Ectodermal cell (in vitro differentiated cells): ENCODE measurements around the gene OVCH1.
"Not testable (repeated sequence)": the region's sequence is repeated elsewhere in the genome, so short reads cannot be mapped to it uniquely, and the experiment has no call there.

Experiments used
- H3K27ac ChIP-seq: 2 replicates; pipeline ENCODE4 v1.7.0; 2013; ENCODE audit warnings: mild to moderate bottlenecking, low read depth, low read length; ENCODE audit not compliant: insufficient read depth, poor library complexity, severe bottlenecking
- H3K27me3 ChIP-seq: 2 replicates; pipeline ENCODE4 v1.7.0; 2013; ENCODE audit warnings: mild to moderate bottlenecking, low read length; ENCODE audit not compliant: insufficient read depth, control insufficient read depth, poor library complexity, severe bottlenecking
- H3K36me3 ChIP-seq: one replicate; pipeline ENCODE4 v1.7.0; 2013; ENCODE audit warnings: low read length; ENCODE audit not compliant: control insufficient read depth, insufficient read depth
- H3K4me1 ChIP-seq: one replicate; pipeline ENCODE4 v1.7.0; 2013; ENCODE audit warnings: low read length; ENCODE audit not compliant: control insufficient read depth, insufficient read depth
- H3K4me3 ChIP-seq: 2 replicates; pipeline ENCODE4 v1.7.0; 2013; ENCODE audit warnings: low read depth, low read length, control low read depth; ENCODE audit not compliant: insufficient read depth
- H3K9me3 ChIP-seq: 2 replicates; pipeline ENCODE4 v1.7.0; 2013; ENCODE audit warnings: mild to moderate bottlenecking, low read length, moderate library complexity; ENCODE audit not compliant: control insufficient read depth
- WGBS, 2 experiments: methylation state at CpG; one replicate each; pipeline ENCODE4 v1.1.7; 2013; ENCODE audit warnings: missing lambda C conversion rate in 2 of 2; 5-methylcytosine and 5-hydroxymethylcytosine counted together

OVCH1 gene

DNA sequence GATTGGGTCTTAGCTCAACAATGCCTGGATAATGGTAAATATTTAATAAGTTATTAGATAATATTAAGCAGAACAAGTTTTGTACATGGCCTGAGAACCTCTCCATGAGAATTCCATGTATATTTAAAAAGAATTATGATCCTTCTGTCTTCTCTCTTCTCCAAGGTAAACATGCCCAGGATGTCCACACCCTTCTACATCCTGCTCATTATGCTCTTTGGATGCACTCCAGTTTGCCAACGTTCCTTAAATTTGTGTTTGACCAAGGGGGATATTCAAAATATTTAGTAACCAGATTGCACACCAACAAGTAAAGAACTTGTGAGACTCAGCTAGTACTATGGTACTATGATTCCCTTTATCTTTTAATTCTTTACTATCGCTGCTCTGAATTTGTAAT, 71.8 kb downstream of the OVCH1 start:
- H3K4me3 ChIP-seq: no peak overlapping the region
- no peaks in the 10 kb centered on the region for H3K36me3 ChIP-seq
- no peak overlapping the region for H3K27ac ChIP-seq
- WGBS, 2 experiments: 87 to 89% methylated on average over 1 to 2 of the region's 2 CpGs
- peaks cover 5% of the 10 kb centered on the region for H3K4me1 ChIP-seq
- no peaks in the 10 kb centered on the region for H3K27me3 ChIP-seq
- no peaks in the 10 kb centered on the region for H3K9me3 ChIP-seq

DNA sequence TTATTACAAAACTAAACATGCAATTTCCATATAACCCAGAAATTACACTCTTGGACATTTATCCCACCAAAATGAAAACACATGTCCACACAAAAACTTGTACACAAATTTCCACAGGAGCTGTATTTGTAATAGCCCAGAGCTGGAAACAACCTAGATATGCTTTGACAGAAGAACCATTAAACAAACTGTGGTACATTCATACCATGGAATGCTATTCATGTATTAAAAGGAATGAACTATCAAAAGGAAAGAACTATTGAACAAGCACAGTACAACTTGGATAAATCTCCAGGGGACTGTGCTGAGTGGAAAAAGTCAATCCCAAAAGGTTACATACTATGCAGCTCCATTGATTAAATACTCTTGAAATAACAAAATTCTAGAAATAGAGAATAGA, 80.7 kb downstream of the OVCH1 start:
- H3K27ac ChIP-seq: no peak overlapping the region
- H3K4me1 ChIP-seq: no peaks in the 10 kb centered on the region
- H3K4me3 ChIP-seq: no peak overlapping the region
- H3K27me3 ChIP-seq: no peaks in the 10 kb centered on the region
- no peaks in the 10 kb centered on the region for H3K9me3 ChIP-seq
- H3K36me3 ChIP-seq: no peaks in the 10 kb centered on the region

DNA sequence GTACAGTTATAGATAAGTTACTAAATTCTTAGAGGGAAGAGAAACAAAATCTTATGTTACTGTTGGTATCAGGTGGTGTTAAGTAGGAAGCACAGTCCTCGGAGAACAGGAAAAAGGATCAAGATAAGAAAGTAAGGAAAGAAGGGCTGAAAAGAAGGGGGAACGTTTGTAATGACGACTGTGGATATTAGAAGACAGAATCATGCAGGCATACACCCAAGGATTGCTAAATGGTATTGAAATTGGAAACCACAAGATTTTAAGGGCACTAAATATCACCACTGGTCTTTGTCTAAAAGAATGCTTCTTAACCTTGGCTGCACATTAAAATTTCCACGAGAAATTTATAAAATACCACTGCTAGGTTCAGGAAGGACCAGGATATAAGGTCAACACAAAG, 82.4 kb downstream of the OVCH1 start:
- no peaks in the 10 kb centered on the region for H3K9me3 ChIP-seq
- no peaks in the 10 kb centered on the region for H3K4me1 ChIP-seq
- WGBS, 2 experiments: 76 to 78% methylated on average over 4 of the region's 4 CpGs
- H3K36me3 ChIP-seq: no peaks in the 10 kb centered on the region
- H3K4me3 ChIP-seq: no peak overlapping the region
- no peaks in the 10 kb centered on the region for H3K27me3 ChIP-seq
- no peak overlapping the region for H3K27ac ChIP-seq

DNA sequence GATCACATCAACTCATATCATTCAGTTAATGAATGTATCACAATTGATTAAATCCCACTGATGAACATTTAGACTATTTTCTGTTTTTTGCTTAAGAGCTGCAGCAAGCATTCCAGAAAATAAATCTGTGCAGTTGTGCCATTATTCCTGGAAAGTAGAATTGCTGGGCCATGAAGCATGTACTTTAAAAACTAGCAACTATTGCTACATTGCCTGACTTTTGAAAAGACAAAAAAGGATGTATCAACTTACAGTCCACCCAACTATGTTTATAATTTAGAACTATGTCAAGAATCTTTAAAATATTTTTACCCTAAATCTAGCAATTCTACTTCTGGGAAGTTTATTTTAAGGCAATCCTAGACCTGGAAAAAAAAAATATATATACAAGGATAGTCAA, 83.1 kb downstream of the OVCH1 start:
- Histone ChIP-seq H3K27me3 (no peaks in the 10 kb centered on the region), H3K36me3 (no peaks in the 10 kb centered on the region), H3K27ac (no peak overlapping the region), H3K4me3 (no peak overlapping the region), H3K4me1 (no peaks in the 10 kb centered on the region), H3K9me3 (no peaks in the 10 kb centered on the region)

DNA sequence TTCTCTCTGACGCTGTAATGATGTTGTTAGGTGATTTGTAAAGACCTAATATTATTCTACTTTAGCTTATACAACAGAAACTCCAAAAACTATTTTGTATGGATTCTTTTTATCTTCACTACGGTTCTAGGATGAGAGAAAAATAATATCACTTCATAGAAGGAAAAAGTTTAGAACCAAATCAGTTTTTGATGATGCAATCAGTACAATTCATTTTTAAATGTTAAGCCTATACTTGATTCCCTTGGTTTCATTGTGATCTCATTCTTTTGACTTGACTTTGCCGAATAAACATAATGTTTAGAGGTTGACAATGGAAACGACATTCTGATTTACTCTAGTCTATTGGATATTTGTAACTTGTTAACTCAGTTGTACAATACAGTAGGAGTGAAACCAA, 91.9 kb downstream of the OVCH1 start:
- no peak overlapping the region for H3K27ac ChIP-seq
- no peaks in the 10 kb centered on the region for H3K4me1 ChIP-seq
- H3K4me3 ChIP-seq: no peak overlapping the region
- no peaks in the 10 kb centered on the region for H3K27me3 ChIP-seq
- 87 to 88% methylated on average over 2 of the region's 4 CpGs for WGBS, 2 experiments
- H3K36me3 ChIP-seq: no peaks in the 10 kb centered on the region
- H3K9me3 ChIP-seq: no peaks in the 10 kb centered on the region

DNA sequence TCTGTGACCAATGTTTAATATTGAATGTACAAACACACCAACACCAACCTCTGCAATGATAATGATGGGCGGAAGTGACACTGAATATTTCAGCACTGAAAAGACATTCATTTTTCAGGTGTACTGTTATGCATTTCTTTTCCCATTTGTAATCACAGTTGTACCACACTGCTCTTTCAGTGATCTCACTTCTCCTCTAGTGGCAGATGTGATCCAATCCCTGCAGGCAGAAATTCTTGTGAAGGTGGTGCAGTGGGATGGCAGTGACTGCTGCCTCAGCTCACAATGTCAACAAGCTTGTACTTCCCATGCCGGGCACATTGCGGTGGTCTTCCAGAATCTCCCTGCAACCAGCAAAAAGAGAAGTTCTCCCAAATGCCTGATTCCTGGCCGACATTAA, 93.5 kb downstream of the OVCH1 start:
- WGBS, 2 experiments: 72 to 79% methylated on average over 4 of the region's 4 CpGs
- Histone ChIP-seq H3K36me3 (no peaks in the 10 kb centered on the region), H3K4me1 (no peaks in the 10 kb centered on the region), H3K27me3 (no peaks in the 10 kb centered on the region), H3K27ac (no peak overlapping the region), H3K9me3 (no peaks in the 10 kb centered on the region), H3K4me3 (no peak overlapping the region)

DNA sequence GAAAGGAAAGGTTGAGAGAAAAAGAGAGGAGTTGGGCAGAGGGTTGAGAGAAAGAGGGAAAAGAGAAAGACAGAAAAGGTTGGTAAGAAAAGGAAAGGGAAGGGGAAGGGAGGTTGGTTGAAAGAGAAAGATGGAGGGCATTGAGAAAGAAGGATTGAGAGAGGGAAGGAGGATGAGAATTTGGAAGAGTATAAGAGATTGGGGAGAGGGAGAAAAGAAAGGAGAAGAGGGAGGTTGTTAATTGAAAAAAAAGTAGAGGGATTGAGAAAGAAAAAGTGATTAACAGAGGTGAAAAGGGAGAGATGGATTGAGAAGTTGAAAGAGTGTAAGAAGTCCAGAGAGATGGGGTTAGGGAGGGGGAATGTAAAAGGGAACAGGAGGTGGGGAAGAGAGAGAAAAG, 95.0 kb downstream of the OVCH1 start:
- H3K9me3 ChIP-seq: no peaks in the 10 kb centered on the region
- H3K27ac ChIP-seq: no peak overlapping the region
- H3K36me3 ChIP-seq: no peaks in the 10 kb centered on the region
- H3K4me3 ChIP-seq: no peak overlapping the region
- no peaks in the 10 kb centered on the region for H3K27me3 ChIP-seq
- no peaks in the 10 kb centered on the region for H3K4me1 ChIP-seq

DNA sequence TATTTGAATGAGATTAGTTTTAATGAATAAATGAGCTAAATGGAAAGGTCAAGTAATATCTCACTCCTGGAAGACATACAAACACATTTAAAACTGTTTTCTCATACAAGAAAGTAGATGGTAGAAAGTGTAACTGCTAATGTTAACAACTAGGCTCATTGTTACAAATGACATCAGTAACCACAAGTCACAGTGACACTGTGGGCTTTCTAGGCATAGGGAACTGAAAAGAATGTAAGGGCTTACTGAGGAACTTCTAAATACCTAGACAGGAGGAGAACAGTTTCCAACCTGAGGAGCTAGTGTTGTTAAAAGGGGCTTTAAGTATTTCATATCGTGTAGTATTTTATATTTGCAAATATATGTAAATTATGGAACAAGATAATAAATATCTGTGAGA, 99.0 kb downstream of the OVCH1 start:
- Histone ChIP-seq H3K9me3 (no peaks in the 10 kb centered on the region), H3K4me3 (no peak overlapping the region), H3K4me1 (no peaks in the 10 kb centered on the region), H3K36me3 (no peaks in the 10 kb centered on the region), H3K27me3 (no peaks in the 10 kb centered on the region), H3K27ac (no peak overlapping the region)
- 100% methylated on average over 1 of the region's 1 CpG; no CpG with 5 or more reads in 1 of the 2 experiments for WGBS, 2 experiments

DNA sequence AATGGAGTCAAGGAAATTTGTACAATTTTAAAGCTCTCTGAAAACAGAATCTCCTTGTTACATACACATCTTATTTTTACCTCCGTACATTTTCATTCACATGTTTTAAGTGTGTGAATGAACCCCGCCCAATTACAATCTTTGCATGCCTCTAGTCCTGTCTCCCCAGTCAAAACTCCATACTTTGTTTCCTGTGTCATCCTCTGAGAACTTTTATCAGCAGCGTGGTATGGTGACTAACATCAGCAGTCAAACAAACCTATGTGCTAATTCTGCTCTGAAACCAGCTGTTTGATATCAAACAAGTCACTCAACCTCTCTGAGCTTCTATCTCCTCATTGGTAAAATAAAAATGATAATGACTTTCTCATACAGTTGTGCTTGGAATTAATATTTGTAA, 100.7 kb downstream of the OVCH1 start:
- H3K4me1 ChIP-seq: no peaks in the 10 kb centered on the region
- no peaks in the 10 kb centered on the region for H3K27me3 ChIP-seq
- 92 to 93% methylated on average over 3 of the region's 3 CpGs for WGBS, 2 experiments
- no peak overlapping the region for H3K27ac ChIP-seq
- H3K36me3 ChIP-seq: no peaks in the 10 kb centered on the region
- H3K9me3 ChIP-seq: no peaks in the 10 kb centered on the region
- no peak overlapping the region for H3K4me3 ChIP-seq

DNA sequence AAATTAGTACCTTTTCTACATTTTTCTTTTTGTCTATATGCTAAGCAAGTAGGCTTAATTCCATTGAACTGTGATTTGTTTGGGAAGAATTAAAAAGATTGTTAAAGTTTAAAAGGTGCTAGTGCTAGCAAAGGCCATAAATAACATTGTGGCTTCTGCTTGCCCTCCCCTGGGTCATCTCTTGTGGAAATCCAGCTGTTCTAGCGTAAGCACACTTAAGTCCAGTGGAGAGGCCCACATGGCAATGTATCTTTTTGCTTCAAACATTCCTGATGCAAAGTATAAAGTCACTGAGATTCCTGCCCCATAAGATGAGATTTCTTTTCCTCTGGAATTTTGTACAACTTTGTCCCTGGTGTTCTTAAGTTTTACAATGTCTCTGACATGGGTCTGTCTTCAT, 102.1 kb downstream of the OVCH1 start:
- Histone ChIP-seq H3K27ac (no peak overlapping the region), H3K4me3 (no peak overlapping the region), H3K36me3 (no peaks in the 10 kb centered on the region), H3K9me3 (no peaks in the 10 kb centered on the region), H3K27me3 (no peaks in the 10 kb centered on the region), H3K4me1 (no peaks in the 10 kb centered on the region)
- 93 to 97% methylated on average over 1 of the region's 1 CpG for WGBS, 2 experiments

DNA sequence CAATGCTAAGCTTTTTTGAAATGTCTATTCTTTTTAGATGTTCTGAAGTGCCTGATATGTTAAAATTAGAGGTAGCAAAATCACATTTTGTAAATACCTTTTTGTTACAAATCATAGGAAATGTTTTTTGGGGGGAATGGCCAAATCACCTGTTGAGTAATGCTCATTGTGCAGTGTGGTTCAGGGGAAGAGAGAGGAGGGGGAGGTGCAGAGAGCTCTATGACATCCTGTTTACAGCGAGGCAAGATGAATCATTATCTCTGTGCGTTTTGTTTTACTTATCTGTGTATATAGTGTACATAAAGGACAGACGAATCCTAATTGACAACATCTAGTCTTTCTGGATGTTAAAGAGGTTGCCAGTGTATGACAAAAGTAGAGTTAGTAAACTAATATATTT, 107.1 kb downstream of the OVCH1 start:
- not testable (repeated sequence) for H3K27me3 ChIP-seq, H3K9me3 ChIP-seq, H3K36me3 ChIP-seq, H3K4me1 ChIP-seq, H3K27ac ChIP-seq, H3K4me3 ChIP-seq
- 97 to 98% methylated on average over 3 of the region's 3 CpGs for WGBS, 2 experiments
